C4-2B (cell line): ENCODE data around the gene ZFYVE28.

Experiments
- H3K27ac ChIP-seq: fragments of 450-650 bp; 2 replicates; pipeline ENCODE4 v1.5.1; 2017
- ZFX ChIP-seq: fragments of 450-650 bp; IDR thresholded peaks from 2 replicates; pipeline ENCODE4 v1.6.1; 2017
- TF ChIP-seq, protein P1 (sequence below): fragments of 450-650 bp; conservative IDR thresholded peaks from 2 replicates; pipeline ENCODE4 v1.5.1; 2017; ENCODE audit warnings: mild to moderate bottlenecking

The ZFYVE28 gene

DNA sequence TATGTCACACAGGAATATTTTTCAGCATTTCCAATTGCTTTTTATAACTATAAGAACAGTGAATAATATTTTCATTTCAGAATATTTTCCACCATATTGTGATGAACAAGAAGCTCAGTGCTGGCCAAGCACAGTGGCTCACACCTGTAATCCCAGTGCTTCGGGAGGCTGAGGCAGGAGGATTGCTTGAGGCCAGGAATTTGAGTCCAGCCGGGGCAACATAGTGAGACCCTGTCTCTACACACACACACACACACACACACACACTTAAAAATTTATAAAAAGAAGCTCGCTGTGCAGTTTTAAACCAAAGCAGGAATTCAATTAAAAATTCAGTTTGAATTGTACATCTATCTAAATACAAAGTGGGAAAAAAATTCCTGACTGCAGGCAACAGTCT lies 3.2 kb downstream of the ZFYVE28 start:
- H3K27ac ChIP-seq = no peak overlapping the region
- no peak for TF ChIP-seq ZFX
- TF ChIP-seq, protein P1, sequence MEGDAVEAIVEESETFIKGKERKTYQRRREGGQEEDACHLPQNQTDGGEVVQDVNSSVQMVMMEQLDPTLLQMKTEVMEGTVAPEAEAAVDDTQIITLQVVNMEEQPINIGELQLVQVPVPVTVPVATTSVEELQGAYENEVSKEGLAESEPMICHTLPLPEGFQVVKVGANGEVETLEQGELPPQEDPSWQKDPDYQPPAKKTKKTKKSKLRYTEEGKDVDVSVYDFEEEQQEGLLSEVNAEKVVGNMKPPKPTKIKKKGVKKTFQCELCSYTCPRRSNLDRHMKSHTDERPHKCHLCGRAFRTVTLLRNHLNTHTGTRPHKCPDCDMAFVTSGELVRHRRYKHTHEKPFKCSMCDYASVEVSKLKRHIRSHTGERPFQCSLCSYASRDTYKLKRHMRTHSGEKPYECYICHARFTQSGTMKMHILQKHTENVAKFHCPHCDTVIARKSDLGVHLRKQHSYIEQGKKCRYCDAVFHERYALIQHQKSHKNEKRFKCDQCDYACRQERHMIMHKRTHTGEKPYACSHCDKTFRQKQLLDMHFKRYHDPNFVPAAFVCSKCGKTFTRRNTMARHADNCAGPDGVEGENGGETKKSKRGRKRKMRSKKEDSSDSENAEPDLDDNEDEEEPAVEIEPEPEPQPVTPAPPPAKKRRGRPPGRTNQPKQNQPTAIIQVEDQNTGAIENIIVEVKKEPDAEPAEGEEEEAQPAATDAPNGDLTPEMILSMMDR = no peak

- no peak overlapping the region for H3K27ac ChIP-seq
- no peak for TF ChIP-seq ZFX
- TF ChIP-seq, protein P1 = no peak
These were observed 4.4 kb downstream of the ZFYVE28 start for GRCh38 chr4:2413821-2414610.

DNA sequence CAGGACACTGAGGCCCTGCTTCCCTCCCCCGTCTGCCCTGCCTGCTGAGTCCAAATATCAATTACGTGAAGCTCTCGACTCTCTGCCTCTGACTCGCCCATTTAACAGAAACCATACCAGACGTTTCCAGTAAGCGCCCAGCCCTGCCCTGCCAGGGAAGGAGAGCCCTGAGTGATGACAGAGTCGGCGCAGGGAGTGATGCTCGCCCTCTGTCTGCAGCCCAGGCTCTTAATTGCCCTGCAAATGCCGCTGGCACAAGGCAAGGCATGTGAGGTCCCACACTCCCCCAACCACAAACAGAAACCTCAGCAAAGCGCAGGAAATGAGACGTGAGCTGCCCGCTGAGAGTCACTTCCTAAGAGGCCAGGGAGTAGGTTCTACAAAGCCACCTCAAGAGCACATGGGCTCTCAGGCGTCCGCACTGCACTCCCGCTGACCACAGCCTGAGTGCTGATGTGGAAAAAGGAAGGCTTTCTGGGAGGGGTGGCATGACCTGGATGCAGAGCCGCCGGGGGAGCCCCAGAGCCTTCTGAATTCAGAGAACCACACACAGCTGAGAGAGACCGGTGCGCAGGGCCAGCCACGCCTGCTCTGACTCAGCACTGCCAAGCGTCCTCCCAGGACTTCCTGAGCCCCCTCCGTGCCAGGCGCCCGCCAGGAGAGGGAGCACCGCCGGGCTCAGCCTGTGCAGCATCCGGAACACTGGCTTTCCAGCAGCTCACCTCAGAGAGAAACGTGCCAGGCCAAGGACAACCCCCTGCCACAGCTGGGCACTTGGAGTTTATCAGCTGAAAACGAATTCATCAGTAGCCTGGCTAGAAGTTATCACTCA lies 5.3 kb downstream of the ZFYVE28 start:
- TF ChIP-seq ZFX = no peak
- TF ChIP-seq, protein P1 = no peak; the same call in 1 of the 2 replicates
- peak overlapping the region; percentile 31 for H3K27ac ChIP-seq

GRCh38 chr4:2412534-2412884 lies 5.9 kb downstream of the ZFYVE28 start:
- H3K27ac ChIP-seq = peak overlapping the region; percentile 31
- TF ChIP-seq ZFX = no peak
- TF ChIP-seq, protein P1 = no peak

DNA sequence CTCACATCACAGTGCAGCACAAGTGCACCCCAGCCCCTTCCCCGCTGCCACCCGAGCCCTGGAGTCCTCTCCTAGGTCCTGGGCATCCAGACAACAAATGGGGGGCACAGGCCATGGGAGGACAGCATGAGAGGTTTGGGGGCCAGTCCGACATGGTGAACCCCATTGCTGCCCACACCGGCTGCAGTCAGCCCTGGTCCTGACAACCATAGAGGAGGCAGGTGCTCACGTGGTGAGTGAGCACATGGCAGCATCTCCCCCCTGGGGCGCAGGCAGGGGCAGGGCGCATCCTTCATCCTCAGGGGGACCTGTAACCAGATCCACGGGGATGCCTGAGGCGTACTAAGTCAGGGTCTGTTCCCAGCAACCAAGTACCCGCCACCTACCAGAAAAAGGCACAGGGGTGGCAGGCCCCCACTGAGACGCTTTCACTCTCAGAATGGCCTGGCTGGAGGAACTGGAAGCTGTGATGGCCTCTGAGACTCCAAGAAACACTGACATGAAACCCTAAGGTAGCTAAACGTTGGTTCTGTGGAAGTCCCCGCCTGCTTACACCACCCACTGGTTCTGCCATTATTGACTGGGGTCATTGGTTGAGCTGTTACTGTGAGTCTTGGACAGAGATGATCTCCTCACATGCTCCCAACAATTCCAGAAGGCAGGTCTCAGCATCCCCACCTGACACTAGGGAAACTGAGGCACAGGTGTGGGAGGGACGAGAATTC lies 6.5 kb downstream of the ZFYVE28 start:
- TF ChIP-seq, protein P1 = no peak
- no peak for TF ChIP-seq ZFX
- H3K27ac ChIP-seq = no peak overlapping the region

DNA sequence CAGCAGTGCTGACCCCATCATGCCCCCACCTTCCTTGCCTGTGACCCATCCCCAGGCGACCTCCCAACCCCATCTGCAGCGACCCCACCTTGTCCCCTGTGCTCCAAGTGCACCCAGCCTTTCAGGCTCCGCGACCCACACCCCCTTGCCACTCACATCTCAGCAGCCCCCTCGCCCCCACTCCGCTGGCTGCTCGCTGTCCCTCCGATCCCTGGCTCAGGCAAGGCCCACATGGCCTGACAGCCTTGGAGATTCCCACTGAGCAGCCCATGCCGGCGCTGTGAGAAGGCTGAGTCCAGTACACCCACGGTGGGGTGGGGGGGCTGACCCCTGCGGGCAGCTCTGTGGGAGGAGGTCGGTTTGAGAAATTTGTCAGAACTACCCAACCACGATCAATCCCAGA lies 9.1 kb downstream of the ZFYVE28 start:
- TF ChIP-seq, protein P1 = no peak
- no peak for TF ChIP-seq ZFX
- no peak overlapping the region for H3K27ac ChIP-seq
